WTC11 (cell line): Measurements from ENCODE around the gene DMD. TPM values are rescaled to one million over a fixed set of nuclear protein-coding genes. Genes with fewer than 3 reads are reported as not detected.

ENCODE experiments used
- ATAC-seq: fragments of 200-7000 bp; cut with Tn5 transposase; 2 replicates; pipeline ENCODE4 v1.10.0; 2021; ENCODE audit warnings: mild to moderate bottlenecking, moderate library complexity
- CTCF ChIA-PET: fragments of 300-600 bp; sonication (Branson Sonifier 250); formaldehyde crosslinking; loops from one replicate; lab custom pipeline; 2021; ENCODE audit warnings: antibody characterized with exemption; lab: Charles Lee
- POLR2A ChIA-PET: fragments of 350-600 bp; sonication (Branson Sonifier 250); formaldehyde crosslinking; loops from one replicate; lab custom pipeline; 2021; ENCODE audit warnings: antibody characterized with exemption; lab: Charles Lee
- DNase-seq: peaks from one replicate; pipeline ENCODE4 v3.0.0; 2021; ENCODE audit warnings: low spot score
- H3K27ac Mint-ChIP-seq: 2 replicates; pipeline ENCODE4 v1.8.0; 2021; ENCODE audit warnings: mixed read lengths
- H3K27me3 Mint-ChIP-seq: 2 replicates; pipeline ENCODE4 v1.8.0; 2021; ENCODE audit warnings: low read depth, mild to moderate bottlenecking, moderate library complexity, mixed read lengths
- H3K36me3 Mint-ChIP-seq: 2 replicates; pipeline ENCODE4 v1.8.0; 2021; ENCODE audit warnings: mixed read lengths
- H3K4me1 Mint-ChIP-seq: 2 replicates; pipeline ENCODE4 v1.8.0; 2022; ENCODE audit warnings: mixed read lengths
- H3K4me3 Mint-ChIP-seq: 2 replicates; pipeline ENCODE4 v1.8.0; 2021; ENCODE audit warnings: mild to moderate bottlenecking, moderate library complexity, mixed read lengths
- H3K9me3 Mint-ChIP-seq: 2 replicates; pipeline ENCODE4 v1.8.0; 2021; ENCODE audit warnings: mixed read lengths
- AR ChIP-seq: fragments of 250-450 bp; sonication (Bioruptor Pico); IDR thresholded peaks from 2 replicates; pipeline ENCODE4 v1.9.0; 2021; ENCODE audit warnings: mild to moderate bottlenecking
- ATF3 ChIP-seq: sonication (generic); formaldehyde crosslinking; conservative IDR thresholded peaks from 2 replicates; pipeline ENCODE4 v1.8.1; 2022; ENCODE audit warnings: mild to moderate bottlenecking, missing genetic modification reagents
- CBFB ChIP-seq: sonication (generic); formaldehyde crosslinking; IDR thresholded peaks from 2 replicates; pipeline ENCODE4 v1.8.1; 2022; ENCODE audit warnings: mild to moderate bottlenecking, low read depth, missing genetic modification reagents
- CDX4 ChIP-seq: fragments of 250-450 bp; sonication (Bioruptor Pico); IDR thresholded peaks from 2 replicates; pipeline ENCODE4 v1.9.0; 2021; ENCODE audit warnings: moderate library complexity, mild to moderate bottlenecking, inconsistent platforms, borderline replicate concordance
- CREM ChIP-seq: sonication (generic); formaldehyde crosslinking; IDR thresholded peaks from 2 replicates; pipeline ENCODE4 v1.8.1; 2022; ENCODE audit warnings: mild to moderate bottlenecking, missing genetic modification reagents, moderate library complexity
- E2F5 ChIP-seq: sonication (generic); formaldehyde crosslinking; IDR thresholded peaks from 2 replicates; pipeline ENCODE4 v1.8.1; 2022; ENCODE audit warnings: mild to moderate bottlenecking, moderate library complexity, missing genetic modification reagents
- ETV6 ChIP-seq: sonication (generic); formaldehyde crosslinking; IDR thresholded peaks from 2 replicates; pipeline ENCODE4 v1.8.1; 2022; ENCODE audit warnings: mild to moderate bottlenecking, missing genetic modification reagents
- FOXK1 ChIP-seq: sonication (generic); formaldehyde crosslinking; IDR thresholded peaks from 2 replicates; pipeline ENCODE4 v1.8.0; 2022; ENCODE audit warnings: mild to moderate bottlenecking, moderate library complexity, missing genetic modification reagents
- FOXP1 ChIP-seq: sonication (generic); formaldehyde crosslinking; IDR thresholded peaks from 2 replicates; pipeline ENCODE4 v1.8.0; 2022; ENCODE audit warnings: missing genetic modification reagents, mild to moderate bottlenecking, moderate library complexity, borderline replicate concordance
- FOXP4 ChIP-seq: sonication (generic); formaldehyde crosslinking; IDR thresholded peaks from 2 replicates; pipeline ENCODE4 v1.8.0; 2022; ENCODE audit warnings: mild to moderate bottlenecking, missing genetic modification reagents
- GABPB1 ChIP-seq: sonication (generic); formaldehyde crosslinking; IDR thresholded peaks from 2 replicates; pipeline ENCODE4 v1.8.1; 2023; ENCODE audit warnings: mild to moderate bottlenecking, missing genetic modification reagents
- MLX ChIP-seq: sonication (generic); formaldehyde crosslinking; IDR thresholded peaks from 2 replicates; pipeline ENCODE4 v1.8.1; 2023; ENCODE audit warnings: mild to moderate bottlenecking, missing genetic modification reagents, moderate library complexity
- MYBL2 ChIP-seq: sonication (generic); formaldehyde crosslinking; IDR thresholded peaks from 2 replicates; pipeline ENCODE4 v1.8.1; 2023; ENCODE audit warnings: mild to moderate bottlenecking, moderate library complexity, missing genetic modification reagents
- NFATC4 ChIP-seq: fragments of 250-450 bp; sonication (Bioruptor Pico); IDR thresholded peaks from 2 replicates; pipeline ENCODE4 v1.9.0; 2021; ENCODE audit warnings: mild to moderate bottlenecking
- OVOL2 ChIP-seq: fragments of 250-450 bp; sonication (Bioruptor Pico); IDR thresholded peaks from 2 replicates; pipeline ENCODE4 v1.9.0; 2021; ENCODE audit warnings: mild to moderate bottlenecking, borderline replicate concordance
- PREB ChIP-seq: sonication (generic); formaldehyde crosslinking; IDR thresholded peaks from 2 replicates; pipeline ENCODE4 v1.8.1; 2022; ENCODE audit warnings: mild to moderate bottlenecking, missing genetic modification reagents, moderate library complexity, borderline replicate concordance
- PRRX2 ChIP-seq: fragments of 250-450 bp; sonication (Bioruptor Pico); IDR thresholded peaks from 2 replicates; pipeline ENCODE4 v1.8.0; 2021; ENCODE audit warnings: mild to moderate bottlenecking
- USF2 ChIP-seq: sonication (generic); formaldehyde crosslinking; IDR thresholded peaks from 2 replicates; pipeline ENCODE4 v1.8.1; 2023; ENCODE audit warnings: mild to moderate bottlenecking, missing genetic modification reagents, moderate library complexity
- ZNF121 ChIP-seq: sonication (generic); formaldehyde crosslinking; IDR thresholded peaks from 2 replicates; pipeline ENCODE4 v1.8.0; 2023; ENCODE audit warnings: missing genetic modification reagents
- ZNF219 ChIP-seq: sonication (generic); formaldehyde crosslinking; IDR thresholded peaks from 2 replicates; pipeline ENCODE4 v1.8.0; 2023; ENCODE audit warnings: missing genetic modification reagents, mild to moderate bottlenecking, borderline replicate concordance
- ZNF232 ChIP-seq: sonication (generic); formaldehyde crosslinking; IDR thresholded peaks from 2 replicates; pipeline ENCODE4 v1.8.0; 2022; ENCODE audit warnings: mild to moderate bottlenecking, missing genetic modification reagents
- ZNF263 ChIP-seq: sonication (generic); formaldehyde crosslinking; IDR thresholded peaks from 2 replicates; pipeline ENCODE4 v1.8.1; 2022; ENCODE audit warnings: low read depth, mild to moderate bottlenecking, moderate library complexity, missing genetic modification reagents
- ZNF317 ChIP-seq: sonication (generic); formaldehyde crosslinking; IDR thresholded peaks from 2 replicates; pipeline ENCODE4 v1.8.1; 2023; ENCODE audit warnings: low read depth, mild to moderate bottlenecking, moderate library complexity, missing genetic modification reagents, borderline replicate concordance
- ZNF396 ChIP-seq: fragments of 250-450 bp; sonication (Bioruptor Pico); IDR thresholded peaks from 2 replicates; pipeline ENCODE4 v1.8.0; 2021; ENCODE audit warnings: mild to moderate bottlenecking, moderate library complexity, borderline replicate concordance
- total RNA-seq: library from RNA; stranded (reverse); gene quantifications from 3 replicates; pipeline ENCODE4 v1.2.3, GENCODE V29; 2021

Gene DMD
- total RNA-seq, 1 experiment from 2014 or later = 9.1 TPM

- POLR2A ChIA-PET = no interaction called here
- Mint-ChIP-seq H3K27me3 (no peaks in the 10 kb centered on the region), H3K4me1 (peaks cover 8% of the 10 kb centered on the region), H3K36me3 (no peaks in the 10 kb centered on the region), H3K4me3 (no peak overlapping the region), H3K27ac (peak overlapping the region; percentile 57; the same call in 1 of the 2 replicates), H3K9me3 (no peaks in the 10 kb centered on the region)
- CTCF ChIA-PET = no interaction called here
- TF ChIP-seq CDX4 (CRISPR knock-in tag) (no peak), MYBL2 (no peak), NFATC4 (no peak), PREB (CRISPR knock-in tag) (no peak), ETV6 (CRISPR knock-in tag) (no peak), ZNF263 (CRISPR knock-in tag) (no peak), GABPB1 (CRISPR knock-in tag) (no peak), E2F5 (no peak), FOXP1 (CRISPR knock-in tag) (no peak), ZNF219 (CRISPR knock-in tag) (no peak), CBFB (CRISPR knock-in tag) (no peak), ZNF121 (CRISPR knock-in tag) (no peak), MLX (CRISPR knock-in tag) (no peak), FOXP4 (CRISPR knock-in tag) (no peak), AR (CRISPR knock-in tag) (no peak), ZNF317 (CRISPR knock-in tag) (no peak), ZNF232 (no peak), ZNF396 (CRISPR knock-in tag) (no peak)
- DNase-seq (no peak), ATAC-seq (no peak)
These were observed 41.0 kb upstream of the DMD start for GRCh38 chrX:33252306-33252825.

- H3K36me3 Mint-ChIP-seq = peaks cover 4% of the 10 kb centered on the region; the same call in 1 of the 2 replicates
- no peak for ATAC-seq
These were observed 7.5 kb upstream of the DMD start for GRCh38 chrX:33218819-33219218.

More at GRCh38 chrX:33218819-33219218, 7.5 kb upstream of the DMD start:
- POLR2A ChIA-PET = no interaction called here
- H3K27ac Mint-ChIP-seq = no peak overlapping the region
- DNase-seq = no peak
- H3K9me3 Mint-ChIP-seq = peaks cover 14% of the 10 kb centered on the region
- H3K4me3 Mint-ChIP-seq = no peak overlapping the region
- CTCF ChIA-PET = no interaction called here
- no peaks in the 10 kb centered on the region for H3K27me3 Mint-ChIP-seq
- no peaks in the 10 kb centered on the region for H3K4me1 Mint-ChIP-seq
- TF ChIP-seq CREM (CRISPR knock-in tag) (no peak), USF2 (CRISPR knock-in tag) (no peak), ZNF396 (CRISPR knock-in tag) (no peak), OVOL2 (CRISPR knock-in tag) (no peak), ATF3 (no peak), FOXK1 (CRISPR knock-in tag) (no peak), PRRX2 (CRISPR knock-in tag) (no peak)
